ENCODE data around the gene PIEZO1. TPM values are rescaled to one million over a fixed set of nuclear protein-coding genes. Genes with fewer than 3 reads are reported as not detected.

PIEZO1 gene
- total RNA-seq, 1 experiment from 2014 or later = 71.1 TPM

GRCh38 chr16:88800277-88800592 is 15.2 kb upstream of the PIEZO1 start:
- Histone ChIP-seq H3K9ac (ENCODE audit: extremely low read depth, insufficient read length, low read length) (no peak overlapping the region), H4K91ac (ENCODE audit: insufficient read length, low read depth, low read length) (no peak overlapping the region), H3K4me2 (ENCODE audit: insufficient read depth, insufficient read length, low read length) (no peak overlapping the region), H3T11ph (ENCODE audit: low read length) (no peak overlapping the region), H2AK5ac (ENCODE audit: insufficient read length, low read length) (no peak overlapping the region), H4K5ac (ENCODE audit: insufficient read length, low read depth, low read length) (no peak overlapping the region), H3K14ac (ENCODE audit: insufficient read depth, low read length) (no peak overlapping the region), H4K20me1 (ENCODE audit: control insufficient read depth, insufficient read depth, insufficient read length) (no peaks in the 10 kb centered on the region), H2BK120ac (ENCODE audit: low read depth, low read length, poor library complexity, severe bottlenecking) (no peak overlapping the region), H3K18ac (ENCODE audit: insufficient read length, low read depth, low read length) (no peak overlapping the region), H2BK20ac (ENCODE audit: low read depth, low read length, poor library complexity, severe bottlenecking) (no peak overlapping the region), H3K79me2 (ENCODE audit: insufficient read depth, low read length) (peaks cover 3% of the 10 kb centered on the region; the same call in 1 of the 2 replicates), H3K56ac (ENCODE audit: insufficient read length, low read depth, low read length) (no peak overlapping the region), H2BK15ac (ENCODE audit: low read depth, low read length) (no peak overlapping the region), H2AFZ (ENCODE audit: low read length) (no peak overlapping the region), H3K4ac (ENCODE audit: low read depth, low read length) (no peak overlapping the region), H3K27ac (ENCODE audit: insufficient read length, low read depth, low read length) (no peak overlapping the region), H3K9me3 (ENCODE audit: control insufficient read depth, low read depth, low read length) (no peaks in the 10 kb centered on the region), H3K79me1 (ENCODE audit: insufficient read depth, low read depth, low read length, poor library complexity, severe bottlenecking) (peaks cover 6% of the 10 kb centered on the region), H4K8ac (replicated peaks; ENCODE audit: insufficient read length, low read depth, low read length) (no peak overlapping the region), H3K27me3 (ENCODE audit: insufficient read depth, low read length) (no peaks in the 10 kb centered on the region), H3K23me2 (ENCODE audit: insufficient read length, low read depth, low read length, poor library complexity, severe bottlenecking) (peaks cover 14% of the 10 kb centered on the region), H2BK12ac (ENCODE audit: insufficient read length, low read depth, low read length) (no peak overlapping the region), H3K4me1 (ENCODE audit: insufficient read depth, low read length) (no peaks in the 10 kb centered on the region), H2BK5ac (ENCODE audit: insufficient read length, low read length) (no peak overlapping the region), H3K23ac (ENCODE audit: insufficient read length, low read depth, low read length) (no peak overlapping the region)
- H3K4me1 Mint-ChIP-seq = peaks cover 0 to 3% of the 10 kb centered on the region in 2 experiments; a peak in 1 of 4 replicates
- H3K27ac Mint-ChIP-seq = 0 out of 7 replicates have a peak overlapping the region, but pooled peaks of 1 of the 3 experiments have one; percentile 0
- H3K4me3 Mint-ChIP-seq = 0 out of 5 replicates have a peak overlapping the region, but pooled peaks of 1 of the 2 experiments have one; percentile 0
- DNase-seq = no peak
- no peaks in the 10 kb centered on the region for H3K9me3 Mint-ChIP-seq
- H3K27me3 Mint-ChIP-seq (ENCODE audit: low read depth) = peaks cover 4% of the 10 kb centered on the region
- WGBS (ENCODE audit: extremely low coverage, insufficient read length, low lambda C conversion rate) = no CpG with 5 or more reads among the region's 6 CpGs
- no peak for TF ChIP-seq CTCF (conservative IDR thresholded peaks at IDR 0.05)
- peaks cover 0 to 9% (median 6%) of the 10 kb centered on the region in 3 experiments; a peak in 4 of 7 replicates for H3K36me3 Mint-ChIP-seq (ENCODE audit: insufficient read depth in 1 of 3, low read depth in 3 of 3)
